Measurements from ENCODE around the gene GIT1. TPM values are rescaled to one million over a fixed set of nuclear protein-coding genes. Genes with fewer than 3 reads are reported as not detected.
A peak's percentile ranks its signal among the peaks of the same experiment; 100 is the strongest.

Gene GIT1
- total and polyA plus RNA-seq, 9 of the 15 experiments (the other 6 are each of a cell fraction or from before 2014, with no cell fraction given) = 0.35 to 35.3 (median 17.1) TPM

GRCh38 chr17:29617481-29618271, 28.2 kb upstream of the GIT1 start (continued):
- no peak for TF ChIP-seq ZNF512 (tag; IDR thresholded peaks at IDR 0.05)
- TF ChIP-seq E2F4 (CRISPR knock-in tag; IDR thresholded peaks at IDR 0.05; ENCODE audit: low read depth) = no peak
- TF ChIP-seq RBM22 (IDR thresholded peaks at IDR 0.05; ENCODE audit: low read depth, low read length, poor library complexity, severe bottlenecking) = no peak
- no peak for TF ChIP-seq NKRF (IDR thresholded peaks at IDR 0.05; ENCODE audit: borderline replicate concordance)
- no peak for TF ChIP-seq ZNF766 (CRISPR knock-in tag; conservative IDR thresholded peaks at IDR 0.05)
- no peak for TF ChIP-seq HDGF (IDR thresholded peaks at IDR 0.05)
- TF ChIP-seq THAP12 (CRISPR knock-in tag; IDR thresholded peaks at IDR 0.05) = no peak
- no peak for TF ChIP-seq COPS2 (conservative IDR thresholded peaks at IDR 0.05)
- no peak for TF ChIP-seq ZNF146 (CRISPR knock-in tag; IDR thresholded peaks at IDR 0.05; ENCODE audit: unreplicated experiment)
- TF ChIP-seq MNT (conservative IDR thresholded peaks at IDR 0.05) = no peak
- TF ChIP-seq ZBTB9 (CRISPR knock-in tag; IDR thresholded peaks at IDR 0.05) = no peak
- no peak for TF ChIP-seq SREBF1 (IDR thresholded peaks at IDR 0.05; ENCODE audit: borderline replicate concordance, low read depth, low read length)
- TF ChIP-seq MBD2 (IDR thresholded peaks at IDR 0.05; ENCODE audit: borderline replicate concordance, low read depth) = no peak
- no peak for TF ChIP-seq NFATC3 (IDR thresholded peaks at IDR 0.05)
- TF ChIP-seq NR2C2 (CRISPR knock-in tag; IDR thresholded peaks at IDR 0.05) = peak; percentile 18; the same call in 1 of the 2 replicates
- TF ChIP-seq NR2C2 (tag; IDR thresholded peaks at IDR 0.05) = no peak
- TF ChIP-seq CEBPB (tag; IDR thresholded peaks at IDR 0.05) = no peak

Measured in K562 (cell line).